GM06990 (cell line): ENCODE data around the gene VAV3.
"Not testable (repeated sequence)": the region's sequence is repeated elsewhere in the genome, so short reads cannot be mapped to it uniquely, and the experiment has no call there.

ENCODE experiments used
- DNase-seq: peaks from one replicate; pipeline ENCODE4 v3.0.0-alpha.2; 2011; ENCODE audit not compliant: insufficient read length; ENCODE audit errors: extremely low read depth
- H3K27me3 ChIP-seq: replicated peaks from 2 replicates; pipeline ENCODE4 v1.6.0; 2011; ENCODE audit warnings: low read length; ENCODE audit not compliant: control insufficient read depth, insufficient read depth
- H3K36me3 ChIP-seq: 2 replicates; pipeline ENCODE4 v1.5.1; 2011; ENCODE audit warnings: low read length; ENCODE audit not compliant: control insufficient read depth, insufficient read depth
- H3K4me3 ChIP-seq: replicated peaks from 2 replicates; pipeline ENCODE4 v1.5.1; 2011; ENCODE audit warnings: low read depth, mild to moderate bottlenecking, control low read depth, low read length
- CTCF ChIP-seq: IDR thresholded peaks from 2 replicates; pipeline ENCODE4 v1.5.1; 2011; ENCODE audit warnings: low read length, control low read depth, mild to moderate bottlenecking, inconsistent platforms; ENCODE audit not compliant: insufficient read depth, poor library complexity, severe bottlenecking

VAV3 gene

GRCh38 chr1:107661158-107661557, 303.8 kb downstream of the VAV3 start:
- H3K27me3 ChIP-seq = no peaks in the 10 kb centered on the region
- no peak for DNase-seq
- no peaks in the 10 kb centered on the region for H3K36me3 ChIP-seq
- no peak overlapping the region for H3K4me3 ChIP-seq
- TF ChIP-seq CTCF = no peak

- Histone ChIP-seq H3K4me3 (no peak overlapping the region), H3K36me3 (no peaks in the 10 kb centered on the region), H3K27me3 (no peaks in the 10 kb centered on the region)
- no peak for TF ChIP-seq CTCF
- no peak for DNase-seq
Measured at GRCh38 chr1:107659961-107660360, 305.0 kb downstream of the VAV3 start.

GRCh38 chr1:107657356-107657755, 307.6 kb downstream of the VAV3 start:
- Histone ChIP-seq H3K4me3 (no peak overlapping the region), H3K27me3 (no peaks in the 10 kb centered on the region), H3K36me3 (no peaks in the 10 kb centered on the region)
- DNase-seq = no peak
- TF ChIP-seq CTCF = no peak

GRCh38 chr1:107653765-107654164, 311.2 kb downstream of the VAV3 start:
- Histone ChIP-seq H3K4me3 (no peak overlapping the region), H3K36me3 (no peaks in the 10 kb centered on the region), H3K27me3 (no peaks in the 10 kb centered on the region)
- no peak for TF ChIP-seq CTCF
- DNase-seq = no peak

GRCh38 chr1:107653005-107653404, 312.0 kb downstream of the VAV3 start:
- DNase-seq = no peak
- no peak for TF ChIP-seq CTCF
- Histone ChIP-seq H3K4me3 (no peak overlapping the region), H3K27me3 (no peaks in the 10 kb centered on the region), H3K36me3 (no peaks in the 10 kb centered on the region)

GRCh38 chr1:107650825-107651224, 314.2 kb downstream of the VAV3 start:
- DNase-seq, H3K4me3 ChIP-seq, H3K36me3 ChIP-seq, H3K27me3 ChIP-seq: not testable (repeated sequence)
